ENCODE measurements around the gene A1BG. TPM values are rescaled to one million over a fixed set of nuclear protein-coding genes. Genes with fewer than 3 reads are reported as not detected.

The A1BG gene
- total and polyA plus RNA-seq, 2 of the 8 experiments (the other 6 are each of a cell fraction or from before 2014, with no cell fraction given): 20.8 to 69.6 TPM

- FAIRE-seq (no peak), DNase-seq (ENCODE audit: low read depth in 1 of 2, low spot score in 2 of 2) (no peak)
- Histone ChIP-seq H2BK120ac (replicated peaks; ENCODE audit: low read depth, low read length) (no peak overlapping the region), H4K8ac (ENCODE audit: extremely low read depth, insufficient read depth, low read length) (peak overlapping the region; percentile 68; the same call in 1 of the 2 replicates), H3K79me2 (ENCODE audit: control insufficient read depth in 1 of 2, insufficient read depth in 2 of 2, low read length in 2 of 2) (no peaks in the 10 kb centered on the region), H3K36me3 (ENCODE audit: control insufficient read depth in 2 of 4, insufficient read depth in 4 of 4, low read length in 3 of 4) (no peaks in the 10 kb centered on the region), H4K20me1 (replicated peaks in 1 of 2; ENCODE audit: control insufficient read depth in 1 of 2, insufficient read depth in 2 of 2, low read length in 2 of 2) (peaks cover 0 to 3% of the 10 kb centered on the region in 2 experiments), H3K4me3 (ENCODE audit: extremely low read depth in 1 of 4, insufficient read depth in 2 of 4, low read depth in 3 of 4, low read length in 4 of 4) (no peak overlapping the region), H3K4ac (replicated peaks; ENCODE audit: insufficient read length, low read depth, low read length) (no peak overlapping the region), H3K14ac (ENCODE audit: insufficient read length) (no peak overlapping the region), H3K23me2 (ENCODE audit: low read depth, low read length) (peaks cover 9% of the 10 kb centered on the region), H3K4me2 (ENCODE audit: insufficient read depth in 1 of 2, low read depth in 2 of 2, low read length in 2 of 2) (no peak overlapping the region), H3K27ac (ENCODE audit: low read depth, low read length) (no peak overlapping the region), H3K4me1 (replicated peaks in 1 of 4; ENCODE audit: control insufficient read depth in 3 of 4, insufficient read depth in 4 of 4, low read length in 3 of 4) (no peaks in the 10 kb centered on the region; a peak in 1 of 7 replicates), H3K9ac (replicated peaks in 1 of 4; ENCODE audit: extremely low read depth in 1 of 4, low read depth in 3 of 4, low read length in 3 of 4) (no peak overlapping the region), H2BK20ac (ENCODE audit: low read length) (no peak overlapping the region), H2AK5ac (ENCODE audit: low read depth, low read length) (no peak overlapping the region), H3K9me3 (ENCODE audit: insufficient read depth in 2 of 2, low read depth in 1 of 2, low read length in 1 of 2) (no peaks in the 10 kb centered on the region), H2BK15ac (ENCODE audit: low read length) (no peak overlapping the region), H3K23ac (ENCODE audit: insufficient read length) (no peak overlapping the region), H2AFZ (ENCODE audit: low read length) (no peak overlapping the region), H4K5ac (ENCODE audit: insufficient read length, low read depth, low read length) (no peak overlapping the region), H2BK5ac (ENCODE audit: low read depth, low read length) (no peak overlapping the region), H3K79me1 (ENCODE audit: low read depth, low read length) (no peaks in the 10 kb centered on the region), H3K27me3 (replicated peaks in 1 of 4; ENCODE audit: control insufficient read depth in 3 of 4, extremely low read depth in 1 of 4, insufficient read depth in 3 of 4, low read length in 3 of 4) (0 out of 7 replicates have a peak, but pooled peaks cover 0 to 3% (median 0%) of the 10 kb centered on the region in 4 experiments), H3K56ac (replicated peaks; ENCODE audit: insufficient read length, low read depth, low read length) (no peak overlapping the region), H4K91ac (replicated peaks; ENCODE audit: insufficient read length, low read length) (no peak overlapping the region), H3K18ac (ENCODE audit: extremely low read depth, low read length) (no peak overlapping the region), H2BK12ac (ENCODE audit: low read depth, low read length) (no peak overlapping the region)
- POLR2A ChIA-PET (ENCODE audit: partially characterized antibody): interaction anchor here (1.1 to 11.4 kb wide), 2 partner anchors 12 to 118 kb away, joined by 3 to 102 read pairs; partner anchors contain the start of gene ZNF497
- CTCF ChIA-PET (ENCODE audit: partially characterized antibody): interaction anchor here (0.6 to 2.9 kb wide), 5 partner anchors 11 to 131 kb away, joined by 3 to 14 read pairs (median 3); partner anchors contain the start of gene ZNF497
- TF ChIP-seq USF2 (IDR thresholded peaks at IDR 0.05; ENCODE audit: low read length): no peak
- TF ChIP-seq TEAD4 (IDR thresholded peaks at IDR 0.05; ENCODE audit: low read depth, low read length): no peak
- 0 out of 2 replicates have a peak, but pooled peaks have one; percentile 26 for TF ChIP-seq GABPA (IDR thresholded peaks at IDR 0.05; ENCODE audit: borderline replicate concordance, insufficient read depth, low read length)
- no peak for TF ChIP-seq TAF1 (IDR thresholded peaks at IDR 0.05; ENCODE audit: low read depth, low read length)
- TF ChIP-seq MAX (IDR thresholded peaks at IDR 0.05): no peak
- TF ChIP-seq TBP (IDR thresholded peaks at IDR 0.05; ENCODE audit: low read depth, low read length): no peak
- WGBS, 2 experiments (ENCODE audit: extremely low coverage in 1 of 2, insufficient coverage in 1 of 2, insufficient read length in 1 of 2, insufficient replicate concordance in 2 of 2, low coverage in 1 of 2, low lambda C conversion rate in 2 of 2, missing lambda C conversion rate in 1 of 2): 95% methylated on average over 60 of the region's 84 CpGs; no CpG with 5 or more reads in 1 of the 2 experiments
Observed at GRCh38 chr19:58350001-58350861, 3.1 kb downstream of the A1BG start.
